OCI-LY1 (cell line): ENCODE results near the gene PRPS1L1.

ENCODE experiments used
- H2AFZ ChIP-seq: fragments of 200-600 bp; sonication (generic), shearing (Covaris generic); 2 replicates; pipeline ENCODE4 v1.6.0; 2014; ENCODE audit warnings: antibody characterized with exemption, mild to moderate bottlenecking, low read length
- H3F3A ChIP-seq: fragments of 200-600 bp; sonication (generic), shearing (Covaris generic); 2 replicates; pipeline ENCODE4 v1.6.0; 2014; ENCODE audit warnings: mild to moderate bottlenecking, antibody characterized with exemption, low read length, moderate library complexity; ENCODE audit not compliant: insufficient read depth
- H3K27ac ChIP-seq: fragments of 200-600 bp; sonication (generic); 2 replicates; pipeline ENCODE4 v1.5.1; 2014; ENCODE audit warnings: low read length, mixed run types, mild to moderate bottlenecking, low read depth; ENCODE audit not compliant: poor library complexity, severe bottlenecking
- H3K27me3 ChIP-seq: fragments of 200-600 bp; sonication (generic); 2 replicates; pipeline ENCODE4 v1.6.0; 2014; ENCODE audit warnings: antibody characterized with exemption, mild to moderate bottlenecking, low read length, moderate library complexity; ENCODE audit not compliant: insufficient read depth
- H3K36me3 ChIP-seq: fragments of 200-600 bp; sonication (generic); 2 replicates; pipeline ENCODE4 v1.6.1; 2014; ENCODE audit warnings: mild to moderate bottlenecking, antibody characterized with exemption, low read length, moderate library complexity, mixed read lengths; ENCODE audit not compliant: insufficient read depth
- H3K4me1 ChIP-seq: fragments of 200-600 bp; sonication (generic); 2 replicates; pipeline ENCODE4 v1.5.1; 2014; ENCODE audit warnings: mild to moderate bottlenecking, low read length, moderate library complexity; ENCODE audit not compliant: insufficient read depth, severe bottlenecking
- H3K4me2 ChIP-seq: fragments of 200-600 bp; sonication (generic), shearing (Covaris generic); 2 replicates; pipeline ENCODE4 v1.6.1; 2014; ENCODE audit warnings: low read length
- H3K4me3 ChIP-seq: fragments of 200-600 bp; sonication (generic); 2 replicates; pipeline ENCODE4 v1.5.1; 2014; ENCODE audit warnings: low read length, low read depth, mild to moderate bottlenecking, mixed read lengths; ENCODE audit not compliant: poor library complexity, severe bottlenecking
- H3K79me2 ChIP-seq: fragments of 200-600 bp; shearing (Covaris generic); 2 replicates; pipeline ENCODE4 v1.6.1; 2016; ENCODE audit warnings: mixed run types, low read length, mixed read lengths; ENCODE audit not compliant: insufficient read depth
- H3K9ac ChIP-seq: fragments of 200-600 bp; sonication (generic), shearing (Covaris generic); 2 replicates; pipeline ENCODE4 v1.6.1; 2014; ENCODE audit warnings: mild to moderate bottlenecking, low read length, mixed read lengths
- H3K9me2 ChIP-seq: fragments of 200-600 bp; sonication (generic), shearing (Covaris generic); 2 replicates; pipeline ENCODE4 v1.6.1; 2014; ENCODE audit warnings: low read depth, mild to moderate bottlenecking, low read length, mixed read lengths
- H3K9me3 ChIP-seq: fragments of 200-600 bp; shearing (Covaris generic); 2 replicates; pipeline ENCODE4 v1.6.1; 2014; ENCODE audit warnings: low read length, mixed read lengths
- H4K20me1 ChIP-seq: fragments of 200-600 bp; sonication (generic), shearing (Covaris generic); 2 replicates; pipeline ENCODE4 v1.6.0; 2016; ENCODE audit warnings: mild to moderate bottlenecking, low read length; ENCODE audit not compliant: insufficient read depth
- CTCF ChIP-seq: fragments of 200-600 bp; sonication (generic), shearing (Covaris generic); IDR thresholded peaks from 2 replicates; pipeline ENCODE4 v1.5.1; 2017; ENCODE audit warnings: mild to moderate bottlenecking, antibody characterized with exemption, low read length, moderate library complexity, mixed read lengths
- EZH2 ChIP-seq: fragments of 200-600 bp; sonication (generic), shearing (Covaris generic); IDR thresholded peaks from 2 replicates; pipeline ENCODE4 v1.8.0; 2017; ENCODE audit warnings: borderline replicate concordance, mixed run types, mild to moderate bottlenecking, antibody characterized with exemption, low read length, moderate library complexity, mixed read lengths

Gene PRPS1L1

DNA sequence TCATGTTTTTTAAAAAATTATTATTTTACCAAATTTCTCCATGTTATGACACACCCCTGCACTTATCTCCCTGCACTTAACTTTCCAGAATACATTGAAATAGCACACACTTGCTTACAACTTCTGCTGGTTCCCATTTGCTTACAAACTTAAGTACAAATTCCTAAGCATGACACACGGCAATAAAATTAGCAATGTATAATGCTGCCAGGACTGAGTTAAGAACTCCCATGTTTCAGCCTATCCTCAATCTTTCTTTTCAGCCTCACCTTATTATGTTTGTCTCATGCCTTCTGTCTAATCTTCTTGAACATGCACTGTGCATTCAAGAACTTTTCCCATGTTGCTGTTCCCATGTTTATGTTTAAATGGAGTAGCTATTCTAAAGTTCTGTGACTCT, 40.8 kb downstream of the PRPS1L1 start:
- H3K4me2 ChIP-seq = no peak overlapping the region
- H2AFZ ChIP-seq = no peak overlapping the region
- H3K9me2 ChIP-seq = no peaks in the 10 kb centered on the region
- H3K9ac ChIP-seq = no peak overlapping the region
- TF ChIP-seq CTCF (no peak), EZH2 (no peak)
- H3K9me3 ChIP-seq = 0 out of 2 replicates have a peak, but pooled peaks cover 3% of the 10 kb centered on the region
- no peaks in the 10 kb centered on the region for H3K27me3 ChIP-seq
- H3F3A ChIP-seq = no peaks in the 10 kb centered on the region
- no peaks in the 10 kb centered on the region for H3K36me3 ChIP-seq
- no peaks in the 10 kb centered on the region for H4K20me1 ChIP-seq
- no peaks in the 10 kb centered on the region for H3K79me2 ChIP-seq
- no peak overlapping the region for H3K4me3 ChIP-seq
- no peak overlapping the region for H3K27ac ChIP-seq
- H3K4me1 ChIP-seq = no peaks in the 10 kb centered on the region

GRCh38 chr7:17985473-17986239, 42.0 kb downstream of the PRPS1L1 start:
- Histone ChIP-seq H3K27me3 (no peaks in the 10 kb centered on the region), H3K9ac (no peak overlapping the region), H4K20me1 (no peaks in the 10 kb centered on the region), H3K9me3 (0 out of 2 replicates have a peak, but pooled peaks cover 3% of the 10 kb centered on the region), H3K9me2 (no peaks in the 10 kb centered on the region), H3K4me3 (no peak overlapping the region), H3K36me3 (no peaks in the 10 kb centered on the region), H3K4me2 (no peak overlapping the region), H3K27ac (no peak overlapping the region), H3K79me2 (no peaks in the 10 kb centered on the region), H2AFZ (no peak overlapping the region), H3F3A (no peaks in the 10 kb centered on the region), H3K4me1 (no peaks in the 10 kb centered on the region)
- no peak for TF ChIP-seq EZH2
- no peak for TF ChIP-seq CTCF

DNA sequence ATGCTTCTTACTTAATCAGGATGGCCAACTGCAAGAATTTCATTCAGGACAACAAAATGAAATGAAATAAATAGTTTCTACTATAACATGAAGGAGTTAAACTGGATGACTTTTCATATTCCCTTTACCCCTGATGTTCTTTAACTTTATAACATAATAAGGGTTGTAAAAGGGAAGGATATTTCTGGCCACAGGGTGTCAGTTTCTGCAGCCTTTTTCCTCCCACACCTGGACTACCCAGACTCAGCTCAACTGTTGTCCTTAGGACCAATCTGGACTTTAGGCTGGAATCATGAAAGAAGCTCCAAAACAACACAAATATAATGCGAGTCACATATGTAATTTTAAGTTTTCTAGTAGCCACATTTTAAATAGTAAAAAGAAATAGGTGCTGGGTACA, 43.4 kb downstream of the PRPS1L1 start:
- Histone ChIP-seq H3K9me3 (0 out of 2 replicates have a peak, but pooled peaks cover 3% of the 10 kb centered on the region), H3K79me2 (no peaks in the 10 kb centered on the region), H4K20me1 (no peaks in the 10 kb centered on the region), H3K4me1 (no peaks in the 10 kb centered on the region), H3K9ac (no peak overlapping the region), H3K4me3 (no peak overlapping the region), H3K9me2 (no peaks in the 10 kb centered on the region), H3K27me3 (no peaks in the 10 kb centered on the region), H3K27ac (no peak overlapping the region), H3K4me2 (no peak overlapping the region), H3K36me3 (no peaks in the 10 kb centered on the region), H2AFZ (no peak overlapping the region), H3F3A (no peaks in the 10 kb centered on the region)
- TF ChIP-seq CTCF = no peak
- no peak for TF ChIP-seq EZH2
